PC-3 (cell line): ENCODE measurements around the gene E2F2. TPM values are rescaled to one million over a fixed set of nuclear protein-coding genes. Genes with fewer than 3 reads are reported as not detected.

Experiments
- ATAC-seq: fragments of 200-7000 bp; cut with Tn5 transposase; 2 replicates; pipeline ENCODE4 v1.9.1; 2020; ENCODE audit warnings: mild to moderate bottlenecking, moderate library complexity
- BruUV-seq: library from RNA; stranded (reverse); fragments of 400-500 nt; replicated peaks from 2 replicates; lab custom pipeline; 2021; lab: Mats Ljungman, UMichigan
- CTCF ChIA-PET: fragments of 300-600 bp; sonication (Branson Sonifier 250); formaldehyde crosslinking; loops from one replicate; lab custom pipeline; 2022; ENCODE audit warnings: antibody characterized with exemption; lab: Charles Lee
- POLR2A ChIA-PET: fragments of 300-600 bp; sonication (Branson Sonifier 250); formaldehyde crosslinking; loops from one replicate; lab custom pipeline; 2022; ENCODE audit warnings: antibody characterized with exemption; ENCODE audit not compliant: unreplicated experiment; lab: Charles Lee
- DNase-seq: peaks from one replicate; pipeline ENCODE4 v3.0.0-alpha.2; 2015
- H2AFZ ChIP-seq: fragments of 300-600 bp; sonication (generic); 2 replicates; pipeline ENCODE4 v1.6.0; 2016; ENCODE audit warnings: antibody characterized with exemption, low read length
- H3F3A ChIP-seq: fragments of 300-600 bp; sonication (generic); one replicate; pipeline ENCODE4 v1.6.0; 2017; ENCODE audit warnings: antibody characterized with exemption, low read length, control low read depth, mild to moderate bottlenecking; ENCODE audit not compliant: unreplicated experiment
- H3K27ac ChIP-seq: fragments of 300-600 bp; sonication (generic); 2 replicates; pipeline ENCODE4 v1.5.1; 2016; ENCODE audit warnings: mild to moderate bottlenecking, low read length
- H3K27me3 ChIP-seq: fragments of 300-600 bp; sonication (generic); 2 replicates; pipeline ENCODE4 v1.6.1; 2016; ENCODE audit warnings: low read length, mixed read lengths
- H3K36me3 ChIP-seq: fragments of 300-600 bp; sonication (generic); 2 replicates; pipeline ENCODE4 v1.6.1; 2016; ENCODE audit warnings: low read depth, mixed run types, low read length, mixed read lengths
- H3K4me1 ChIP-seq: fragments of 300-600 bp; sonication (generic); 2 replicates; pipeline ENCODE4 v1.5.1; 2016; ENCODE audit warnings: low read length; ENCODE audit not compliant: insufficient read depth
- H3K4me2 ChIP-seq: fragments of 300-600 bp; sonication (generic); 2 replicates; pipeline ENCODE4 v1.6.0; 2016; ENCODE audit warnings: low read length
- H3K4me3 ChIP-seq: fragments of 300-600 bp; sonication (generic); 2 replicates; pipeline ENCODE4 v1.5.1; 2016; ENCODE audit warnings: mild to moderate bottlenecking, low read length, mixed read lengths
- H3K79me2 ChIP-seq: fragments of 300-600 bp; sonication (generic); 2 replicates; pipeline ENCODE4 v1.6.1; 2017; ENCODE audit warnings: low read length, mixed read lengths
- H3K9ac ChIP-seq: fragments of 300-600 bp; sonication (generic); 2 replicates; pipeline ENCODE4 v1.6.0; 2016; ENCODE audit warnings: mild to moderate bottlenecking, low read length
- H3K9me2 ChIP-seq: fragments of 300-600 bp; sonication (generic); replicated peaks from 2 replicates; pipeline ENCODE4 v1.6.1; 2016; ENCODE audit warnings: mixed run types, low read length, mixed read lengths
- H3K9me3 ChIP-seq: fragments of 300-600 bp; sonication (generic); 2 replicates; pipeline ENCODE4 v1.6.1; 2016; ENCODE audit warnings: low read length, mixed read lengths
- H4K20me1 ChIP-seq: fragments of 300-600 bp; sonication (generic); 2 replicates; pipeline ENCODE4 v1.6.1; 2016; ENCODE audit warnings: low read length, mixed read lengths
- EZH2 ChIP-seq: fragments of 300-600 bp; sonication (generic); IDR thresholded peaks from one replicate; pipeline ENCODE4 v1.6.1; 2017; ENCODE audit warnings: antibody characterized with exemption, mild to moderate bottlenecking, low read length; ENCODE audit not compliant: unreplicated experiment
- EZH2phosphoT487 ChIP-seq: fragments of 300-600 bp; sonication (generic); IDR thresholded peaks from 2 replicates; pipeline ENCODE4 v1.6.1; 2018; ENCODE audit warnings: mild to moderate bottlenecking, antibody characterized with exemption, low read length, borderline replicate concordance
- intact Hi-C: fragments of 100-400 bp; cut with micrococcal nuclease; formaldehyde crosslinking; loops from 2 replicates; pipeline ENCODE4 v1.9.0; 2023
- total RNA-seq: library from RNA; depleted of rRNA; stranded (reverse); fragments of >200 nt; gene quantifications from 2 replicates; pipeline ENCODE4 v1.2.3, GENCODE V29; 2014
- TF ChIP-seq, protein P1 (sequence below): fragments of 300-600 bp; sonication (generic); conservative IDR thresholded peaks from 2 replicates; pipeline ENCODE4 v1.5.1; 2017; ENCODE audit warnings: antibody characterized with exemption, low read depth, mild to moderate bottlenecking, low read length

E2F2 gene
- total RNA-seq, 1 experiment from 2014 or later = 7.0 TPM

DNA sequence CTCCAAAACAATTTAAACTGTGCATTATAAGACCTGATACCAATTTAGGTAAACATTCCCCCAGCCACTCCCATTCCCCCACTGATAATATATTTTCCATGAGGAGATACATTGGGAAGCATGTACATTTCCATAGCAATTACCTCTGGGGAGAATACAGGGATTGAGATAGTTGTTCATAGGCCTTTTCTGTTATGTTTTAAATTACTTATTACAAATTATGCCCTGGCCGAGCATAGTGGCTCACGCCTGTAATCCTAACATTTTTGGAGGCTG, 51.4 kb downstream of the E2F2 start:
- H3K9me2 ChIP-seq = no peaks in the 10 kb centered on the region
- H3K9ac ChIP-seq = no peak overlapping the region
- peaks cover 45% of the 10 kb centered on the region for H3K4me1 ChIP-seq
- intact Hi-C loops = no loop called here
- no peak for TF ChIP-seq EZH2
- TF ChIP-seq, protein P1, sequence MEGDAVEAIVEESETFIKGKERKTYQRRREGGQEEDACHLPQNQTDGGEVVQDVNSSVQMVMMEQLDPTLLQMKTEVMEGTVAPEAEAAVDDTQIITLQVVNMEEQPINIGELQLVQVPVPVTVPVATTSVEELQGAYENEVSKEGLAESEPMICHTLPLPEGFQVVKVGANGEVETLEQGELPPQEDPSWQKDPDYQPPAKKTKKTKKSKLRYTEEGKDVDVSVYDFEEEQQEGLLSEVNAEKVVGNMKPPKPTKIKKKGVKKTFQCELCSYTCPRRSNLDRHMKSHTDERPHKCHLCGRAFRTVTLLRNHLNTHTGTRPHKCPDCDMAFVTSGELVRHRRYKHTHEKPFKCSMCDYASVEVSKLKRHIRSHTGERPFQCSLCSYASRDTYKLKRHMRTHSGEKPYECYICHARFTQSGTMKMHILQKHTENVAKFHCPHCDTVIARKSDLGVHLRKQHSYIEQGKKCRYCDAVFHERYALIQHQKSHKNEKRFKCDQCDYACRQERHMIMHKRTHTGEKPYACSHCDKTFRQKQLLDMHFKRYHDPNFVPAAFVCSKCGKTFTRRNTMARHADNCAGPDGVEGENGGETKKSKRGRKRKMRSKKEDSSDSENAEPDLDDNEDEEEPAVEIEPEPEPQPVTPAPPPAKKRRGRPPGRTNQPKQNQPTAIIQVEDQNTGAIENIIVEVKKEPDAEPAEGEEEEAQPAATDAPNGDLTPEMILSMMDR = no peak
- no peak for TF ChIP-seq EZH2phosphoT487
- H4K20me1 ChIP-seq = no peaks in the 10 kb centered on the region
- POLR2A ChIA-PET = no interaction called here
- CTCF ChIA-PET = no interaction called here
- no TSS peak for BruUV-seq
- H3K27me3 ChIP-seq = no peaks in the 10 kb centered on the region
- no peak overlapping the region for H3K27ac ChIP-seq
- H3F3A ChIP-seq = no peaks in the 10 kb centered on the region
- no peaks in the 10 kb centered on the region for H3K79me2 ChIP-seq
- H2AFZ ChIP-seq = no peak overlapping the region
- H3K4me3 ChIP-seq = no peak overlapping the region
- ATAC-seq (no peak), DNase-seq (no peak)
- no peaks in the 10 kb centered on the region for H3K9me3 ChIP-seq
- H3K4me2 ChIP-seq = peak overlapping the region; percentile 30; the same call in 1 of the 2 replicates
- no peaks in the 10 kb centered on the region for H3K36me3 ChIP-seq

DNA sequence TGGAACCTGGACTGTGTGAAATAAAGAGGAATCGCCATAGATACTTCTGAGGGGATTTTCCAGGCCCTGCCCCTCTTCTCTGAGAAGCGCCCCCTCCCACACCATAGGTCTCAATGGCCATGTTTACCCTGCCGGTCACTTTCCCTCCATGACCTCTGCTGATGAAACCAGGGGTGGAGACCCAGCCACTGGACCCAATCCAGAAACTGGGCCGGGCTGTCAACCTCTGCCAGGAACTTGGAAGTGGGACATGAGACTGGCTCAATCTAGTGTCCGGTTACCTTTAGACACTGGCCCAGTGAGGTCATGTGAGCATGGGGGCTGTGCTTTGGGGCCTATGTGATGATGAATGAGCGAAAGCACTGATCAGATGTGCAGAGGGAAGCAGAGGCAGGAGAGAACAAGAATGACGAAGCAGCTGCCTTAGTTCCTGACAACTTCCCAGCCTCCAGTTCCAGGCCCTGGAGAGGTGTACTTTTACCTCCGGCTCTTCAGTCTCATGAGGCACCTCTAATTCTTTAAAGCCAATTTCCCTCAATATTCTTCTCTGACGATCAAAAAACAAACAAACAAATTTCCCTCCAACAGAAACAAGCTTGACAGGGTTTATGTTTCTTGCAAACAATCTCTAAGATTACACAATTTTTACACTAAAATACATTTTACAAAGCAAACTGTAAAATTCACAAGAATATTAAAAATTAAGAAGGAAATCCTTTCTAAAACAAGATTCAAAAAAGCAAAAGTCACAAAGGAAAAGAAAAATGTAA, 52.0 kb downstream of the E2F2 start:
- TF ChIP-seq EZH2phosphoT487 (no peak), EZH2 (no peak)
- TF ChIP-seq, protein P1 = no peak
- DNase-seq (peak; percentile 50), ATAC-seq (peak; percentile 44)
- Histone ChIP-seq H3K27ac (no peak overlapping the region), H3K79me2 (no peaks in the 10 kb centered on the region), H3K9me2 (no peaks in the 10 kb centered on the region), H4K20me1 (no peaks in the 10 kb centered on the region), H3K36me3 (no peaks in the 10 kb centered on the region), H3K4me3 (no peak overlapping the region), H3K9me3 (no peaks in the 10 kb centered on the region), H3K27me3 (no peaks in the 10 kb centered on the region), H3K4me1 (peaks cover 45% of the 10 kb centered on the region), H3F3A (no peaks in the 10 kb centered on the region), H2AFZ (no peak overlapping the region), H3K9ac (no peak overlapping the region), H3K4me2 (peak overlapping the region; percentile 30)
- POLR2A ChIA-PET = no interaction called here
- no TSS peak for BruUV-seq
- intact Hi-C loops = no loop called here
- CTCF ChIA-PET = no interaction called here

- H3K4me3 ChIP-seq = no peak overlapping the region
- H3K9me2 ChIP-seq = no peaks in the 10 kb centered on the region
- ATAC-seq = peak; percentile 69
- DNase-seq = peak; percentile 95
- POLR2A ChIA-PET = no interaction called here
- H3K4me1 ChIP-seq = peaks cover 48% of the 10 kb centered on the region
- TF ChIP-seq EZH2phosphoT487 (no peak), EZH2 (no peak)
- TF ChIP-seq, protein P1 = no peak
- H3K4me2 ChIP-seq = no peak overlapping the region
- no TSS peak for BruUV-seq
- intact Hi-C loops = no loop called here
- H3K27me3 ChIP-seq = no peaks in the 10 kb centered on the region
- no peaks in the 10 kb centered on the region for H3K9me3 ChIP-seq
- H3K9ac ChIP-seq = no peak overlapping the region
- no peaks in the 10 kb centered on the region for H3K79me2 ChIP-seq
- CTCF ChIA-PET = no interaction called here
- no peaks in the 10 kb centered on the region for H3K36me3 ChIP-seq
- no peaks in the 10 kb centered on the region for H4K20me1 ChIP-seq
- no peak overlapping the region for H2AFZ ChIP-seq
- peak overlapping the region; percentile 52 for H3K27ac ChIP-seq
- H3F3A ChIP-seq = no peaks in the 10 kb centered on the region
Observed at GRCh38 chr1:23477359-23478144, 53.5 kb downstream of the E2F2 start.
